Measurements from ENCODE around the gene LPCAT1. TPM values are rescaled to one million over a fixed set of nuclear protein-coding genes. Genes with fewer than 3 reads are reported as not detected.
"Not testable (repeated sequence)": the region's sequence is repeated elsewhere in the genome, so short reads cannot be mapped to it uniquely, and the experiment has no call there.

LPCAT1 gene
- polyA plus RNA-seq, 5 donors, result 106 to 162 (median 120) TPM

- no peak for DNase-seq
These were observed 92.5 kb downstream of the LPCAT1 start for GRCh38 chr5:1431021-1431811.

- DNase-seq, result no peak
These were observed 93.5 kb downstream of the LPCAT1 start for GRCh38 chr5:1430121-1430795.

GRCh38 chr5:1429496-1429895 lies 94.3 kb downstream of the LPCAT1 start:
- DNase-seq, result no peak

- DNase-seq, result no peak
These were observed 94.7 kb downstream of the LPCAT1 start for GRCh38 chr5:1429066-1429465.

GRCh38 chr5:1428107-1428506 lies 95.7 kb downstream of the LPCAT1 start:
- DNase-seq, result no peak

- no peak for DNase-seq
These were observed 99.0 kb downstream of the LPCAT1 start for GRCh38 chr5:1424716-1425115.

GRCh38 chr5:1423901-1424603 lies 99.7 kb downstream of the LPCAT1 start:
- DNase-seq, result no peak

- not testable (repeated sequence) for DNase-seq
These were observed 101.2 kb downstream of the LPCAT1 start for GRCh38 chr5:1422522-1422921.

- no peak for DNase-seq
These were observed 102.0 kb downstream of the LPCAT1 start for GRCh38 chr5:1421521-1422341.

- no peak for DNase-seq
These were observed 103.3 kb downstream of the LPCAT1 start for GRCh38 chr5:1420211-1421195.

- no peak for DNase-seq
These were observed 104.1 kb downstream of the LPCAT1 start for GRCh38 chr5:1419476-1420210.

- DNase-seq, result no peak
These were observed 104.9 kb downstream of the LPCAT1 start for GRCh38 chr5:1418921-1419280.

GRCh38 chr5:1418238-1418920 lies 105.4 kb downstream of the LPCAT1 start:
- DNase-seq, result no peak

- no peak for DNase-seq
These were observed 106.1 kb downstream of the LPCAT1 start for GRCh38 chr5:1417586-1418225.

GRCh38 chr5:1416856-1417469 lies 106.8 kb downstream of the LPCAT1 start:
- DNase-seq, result no peak

GRCh38 chr5:1415626-1416360 lies 108.0 kb downstream of the LPCAT1 start:
- no peak for DNase-seq

GRCh38 chr5:1415059-1415425 lies 108.7 kb downstream of the LPCAT1 start:
- DNase-seq, result no peak

All from right lung (tissue), 5 donors.